CD4-positive, alpha-beta T cell treated with Interleukin-2 at 100 ng/mL for 4 hours (primary cell): ENCODE measurements around the gene HOMER1.

Source experiments
- DNase-seq: peaks from one replicate; pipeline ENCODE4 v3.0.0-alpha.2; 2020; ENCODE audit warnings: low spot score

The HOMER1 gene

DNA sequence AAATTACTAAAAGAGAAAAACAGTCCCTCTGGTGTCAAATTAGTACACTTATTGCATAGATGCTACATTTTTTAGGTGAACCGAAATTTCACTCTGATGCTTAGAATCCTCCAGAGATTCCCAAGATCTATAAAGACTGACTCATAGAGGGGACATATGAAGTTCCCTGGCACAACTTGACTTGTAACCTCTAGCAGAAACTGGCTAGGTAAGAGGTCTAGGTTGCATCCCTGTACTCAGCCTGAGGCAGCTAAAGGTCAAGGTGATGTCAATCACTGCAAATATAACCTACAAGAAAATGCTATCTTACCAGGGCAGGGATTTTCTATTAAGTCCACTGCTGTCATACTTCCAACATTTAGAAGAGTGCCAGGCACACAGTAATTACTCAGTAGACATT is 24.2 kb downstream of the HOMER1 start:
- no peak for DNase-seq

DNA sequence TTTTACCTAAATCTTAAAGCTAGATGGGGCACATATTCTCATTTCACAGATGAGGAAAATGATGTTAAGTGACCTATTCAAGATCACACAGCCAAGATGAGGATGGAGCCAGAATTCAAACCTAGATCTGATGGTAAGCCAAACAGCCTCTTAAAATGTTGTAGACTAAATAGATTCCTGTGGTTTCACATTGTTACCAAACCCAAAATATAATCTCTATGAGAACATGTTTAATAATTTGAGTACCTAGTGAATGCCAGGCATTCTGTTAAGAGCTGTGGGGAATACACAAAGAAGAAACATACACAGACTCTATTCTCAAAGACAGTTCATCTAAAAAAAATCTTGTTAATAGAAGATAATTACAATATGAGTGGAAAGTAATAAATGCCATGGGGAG is 25.2 kb downstream of the HOMER1 start:
- no peak for DNase-seq

DNA sequence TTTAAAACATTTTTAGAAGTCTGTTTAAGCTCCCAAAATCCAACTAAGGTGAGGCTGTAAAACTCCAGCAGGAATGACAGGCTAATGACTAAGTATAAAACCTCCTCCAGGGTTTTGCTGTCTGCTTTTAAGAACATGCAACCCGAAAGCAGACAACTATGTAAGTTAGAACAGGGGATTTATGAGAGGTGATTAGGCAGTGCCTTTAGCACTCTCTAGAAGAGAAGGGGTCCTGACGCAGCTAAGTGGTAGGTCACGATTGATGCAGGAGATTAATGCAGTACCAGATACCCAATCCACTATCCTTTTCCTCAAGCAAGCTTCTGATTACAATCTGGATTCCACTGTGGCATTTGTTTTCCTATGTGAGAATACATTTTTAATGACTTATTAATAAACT is 25.9 kb downstream of the HOMER1 start:
- DNase-seq: no peak

DNA sequence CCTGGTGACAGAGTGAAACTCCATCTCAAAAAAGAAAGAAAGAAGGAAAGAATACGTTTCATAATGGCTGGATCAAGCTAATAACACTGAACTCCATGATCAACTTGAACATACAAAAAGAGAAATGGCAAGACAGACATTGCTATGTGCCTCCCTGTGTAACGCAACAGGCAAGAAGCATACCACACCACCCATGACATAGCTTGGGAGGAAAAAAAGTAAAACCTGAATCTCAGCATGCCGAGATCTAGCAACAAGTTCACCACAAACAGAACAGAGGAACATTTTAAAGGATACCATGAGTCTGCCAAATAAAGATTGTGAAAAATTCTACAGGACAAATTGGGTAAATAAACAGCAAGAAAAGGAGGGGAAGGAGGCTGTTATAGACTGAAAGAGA is 26.7 kb downstream of the HOMER1 start:
- no peak for DNase-seq

DNA sequence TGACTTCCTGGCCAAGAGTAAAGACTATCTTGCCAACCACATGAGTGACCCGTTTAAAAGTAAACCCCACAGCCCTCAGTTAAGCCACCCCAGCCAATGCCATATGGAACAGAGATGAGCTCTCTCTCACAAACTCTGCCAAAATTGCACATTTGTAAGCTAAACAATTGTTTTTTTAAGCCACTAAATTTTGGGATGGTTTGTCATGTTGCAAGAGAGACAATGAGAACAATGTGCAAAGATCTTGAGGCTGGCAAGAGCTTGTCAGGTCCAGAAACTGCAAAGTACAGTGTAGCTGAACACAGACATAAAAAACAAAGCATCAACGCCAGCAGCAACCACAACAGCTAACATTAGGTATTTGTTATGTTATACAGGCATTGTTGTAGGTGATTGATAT is 27.8 kb downstream of the HOMER1 start:
- no peak for DNase-seq

DNA sequence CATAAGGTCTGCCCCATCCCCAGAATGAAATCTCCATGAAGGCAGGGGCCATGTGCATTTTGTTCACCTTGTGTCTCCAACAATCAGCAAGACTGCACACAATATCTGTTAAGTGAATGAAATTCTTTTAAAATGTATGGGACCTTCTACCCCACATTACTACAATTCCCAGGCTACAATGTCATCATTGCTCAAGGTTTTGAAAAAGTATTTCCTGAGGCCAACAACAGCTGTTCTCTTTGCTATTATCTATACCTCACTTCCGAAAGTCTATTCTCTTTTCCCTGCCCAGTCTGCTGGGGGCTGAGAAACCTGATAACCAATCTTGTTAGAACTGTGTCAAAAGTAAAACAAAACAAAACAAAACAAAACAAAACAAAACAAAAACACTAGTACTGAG is 29.2 kb downstream of the HOMER1 start:
- no peak for DNase-seq

DNA sequence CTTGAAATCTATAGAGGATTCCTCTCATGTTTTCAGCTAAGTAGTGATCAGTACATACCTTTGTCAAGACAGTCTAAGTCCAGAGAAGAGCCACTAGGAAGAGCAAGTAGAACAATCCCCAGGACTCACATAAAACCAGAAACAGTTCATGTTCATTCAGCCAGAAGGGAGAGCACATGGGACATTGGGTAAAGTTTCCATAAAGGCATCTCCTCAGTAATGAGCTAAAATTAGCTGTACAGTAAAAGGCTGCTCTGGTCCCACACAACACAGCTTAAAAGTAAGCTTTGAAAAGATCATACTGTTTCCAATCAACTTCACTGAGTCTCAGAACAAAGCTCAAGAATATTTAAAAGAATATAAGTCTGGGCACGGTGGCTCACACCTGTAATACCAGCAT is 32.4 kb downstream of the HOMER1 start:
- no peak for DNase-seq

DNA sequence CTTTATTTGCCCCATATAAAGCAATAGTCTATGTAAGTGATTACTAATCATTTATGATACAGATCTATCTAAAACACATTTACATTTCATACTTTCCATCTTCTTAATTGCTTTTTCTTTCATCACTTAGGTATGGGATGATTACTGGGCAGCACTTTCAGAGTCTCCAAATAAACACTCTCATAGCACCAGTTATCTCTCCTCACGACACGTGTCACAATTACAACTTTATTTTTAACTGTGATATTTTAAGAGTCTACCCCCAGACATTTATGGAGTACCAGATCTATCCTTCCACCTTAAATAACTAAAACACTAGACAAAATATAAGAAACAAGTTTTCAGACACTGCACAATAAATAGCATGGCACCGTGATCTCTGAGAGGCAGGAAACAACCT is 32.9 kb downstream of the HOMER1 start:
- DNase-seq: no peak

DNA sequence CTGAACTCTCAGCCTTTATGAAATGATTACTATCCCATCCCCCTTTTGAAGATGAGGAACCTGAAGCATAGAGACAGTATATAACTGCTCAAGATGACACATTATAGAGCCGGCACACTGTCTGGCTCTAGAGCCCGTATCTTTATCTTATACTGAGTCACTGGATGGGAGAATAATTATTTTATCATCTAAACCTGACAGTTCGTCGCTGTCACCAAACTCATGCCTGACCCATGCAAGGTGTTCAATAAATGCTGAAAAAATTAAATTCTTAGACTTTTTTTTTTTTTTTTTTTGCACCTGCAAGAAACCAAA is 38.8 kb downstream of the HOMER1 start:
- DNase-seq: no peak

DNA sequence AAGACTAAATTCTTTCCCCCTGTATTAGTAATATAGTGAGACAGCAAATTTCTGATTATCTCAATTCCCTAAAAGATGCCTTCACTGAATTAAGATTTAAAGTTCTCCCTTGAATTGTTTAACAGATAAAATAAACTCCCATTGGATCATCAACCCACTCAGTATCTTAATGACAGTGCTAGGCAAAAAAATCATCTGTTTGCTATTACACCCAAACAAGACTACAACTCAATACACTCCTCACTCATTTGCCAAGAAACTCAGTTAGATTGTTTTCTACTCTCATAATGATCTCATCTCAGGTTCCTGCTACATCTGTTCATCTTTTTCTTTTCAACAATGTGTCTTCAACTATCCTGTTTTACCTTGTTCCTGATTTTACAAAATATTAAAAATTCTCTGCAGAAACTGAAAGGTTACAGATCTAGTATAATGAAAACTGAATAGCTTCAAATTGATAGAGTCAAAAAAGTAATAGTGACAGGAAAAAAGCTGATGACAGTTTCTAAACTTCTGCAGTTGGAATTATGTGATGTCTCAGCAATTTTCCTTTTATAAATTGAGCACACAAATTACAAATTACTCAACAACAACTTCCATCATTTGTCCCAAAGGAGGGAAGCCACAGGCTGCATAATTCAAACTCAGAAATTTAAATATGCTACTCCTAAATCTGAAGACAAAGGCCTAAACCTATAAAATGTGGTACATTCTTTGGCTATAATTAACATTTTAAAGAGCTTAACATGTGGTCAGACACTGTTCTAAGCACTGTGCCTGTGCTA is 39.4 kb downstream of the HOMER1 start:
- DNase-seq: no peak

DNA sequence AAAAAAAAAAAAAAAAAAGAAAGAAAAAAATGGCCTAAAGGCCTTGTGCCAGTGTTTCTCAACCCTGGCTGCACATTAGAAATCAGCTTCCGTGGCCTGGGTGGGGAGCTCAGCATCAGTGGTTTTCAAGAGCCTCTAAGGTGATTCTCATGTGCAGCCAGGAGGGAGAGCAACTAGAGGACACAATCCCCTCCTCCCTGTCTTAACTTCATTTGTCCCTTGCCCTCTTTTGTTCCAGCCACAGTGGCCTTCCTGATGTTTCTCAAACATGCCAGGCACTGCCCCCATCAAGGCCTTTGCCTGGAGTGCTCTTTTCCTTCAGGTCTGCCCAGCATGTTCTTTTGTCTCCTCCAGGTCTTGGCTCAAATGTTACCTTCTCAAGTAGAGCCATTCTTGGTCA is 42.4 kb downstream of the HOMER1 start:
- no peak for DNase-seq

DNA sequence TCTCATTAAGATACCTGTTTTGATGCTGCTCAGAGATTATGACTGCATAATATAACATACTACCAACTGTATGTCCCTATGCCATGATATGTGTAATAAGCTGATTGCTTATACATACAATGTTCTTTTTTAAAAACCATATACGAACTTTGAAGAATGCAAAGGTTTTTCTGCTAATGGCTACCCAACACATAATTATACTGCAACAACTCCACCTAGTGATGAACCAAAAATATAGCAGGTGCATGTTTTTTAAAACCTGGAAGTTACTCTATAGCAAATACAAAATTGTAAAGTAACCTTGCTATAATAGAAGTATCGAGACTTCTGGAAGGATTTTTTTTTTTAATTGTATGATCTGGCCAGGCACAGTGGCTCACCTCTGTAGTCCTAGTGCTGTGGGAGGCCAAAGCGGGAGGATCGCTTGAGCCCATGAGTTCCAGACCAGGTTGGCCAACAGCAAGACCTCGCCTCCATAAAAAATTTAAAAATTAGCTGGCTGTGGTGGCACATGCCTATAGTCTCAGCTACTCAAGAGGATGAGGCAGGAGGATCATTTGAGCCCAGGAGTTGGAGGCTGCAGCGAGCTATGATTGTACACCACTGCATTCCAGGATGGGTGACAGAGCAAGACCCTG is 49.1 kb downstream of the HOMER1 start:
- peak; percentile 23 for DNase-seq

DNA sequence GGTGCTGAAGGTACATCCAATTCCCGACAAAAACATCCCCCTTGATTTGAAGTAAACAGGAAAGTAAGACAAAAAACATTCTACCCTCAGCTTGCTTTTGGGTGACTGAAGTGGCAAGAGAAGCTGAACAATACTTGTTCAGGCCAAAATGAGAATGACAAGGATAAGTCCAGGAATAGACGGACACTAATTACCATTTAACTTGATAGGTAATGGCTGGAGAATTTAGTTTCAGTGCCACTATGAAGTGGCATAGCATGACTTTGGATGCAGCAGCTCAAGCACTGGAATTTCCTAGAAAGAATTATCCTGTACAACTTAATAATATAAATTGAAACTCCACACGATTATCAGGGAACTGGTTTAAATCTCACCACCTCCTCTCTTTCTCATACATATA is 49.7 kb downstream of the HOMER1 start:
- no peak for DNase-seq

DNA sequence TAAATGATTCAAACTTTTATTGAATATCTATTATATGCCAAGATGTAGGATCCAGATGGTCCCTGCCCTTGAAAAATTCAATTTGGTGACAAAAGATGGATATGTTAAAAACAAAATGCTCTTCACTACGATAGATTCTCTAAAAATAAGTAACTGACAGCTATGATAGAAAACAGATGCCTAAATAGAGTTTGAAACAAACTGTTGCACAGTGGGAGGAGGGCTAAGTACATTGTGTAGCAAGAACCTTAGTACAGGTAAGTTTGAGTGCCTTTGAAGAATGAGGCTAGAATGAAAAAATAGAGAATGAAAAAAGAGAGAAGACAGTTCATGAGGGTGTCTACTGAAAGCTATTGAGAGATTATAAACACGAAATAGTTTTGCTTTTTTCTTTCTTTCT is 54.3 kb downstream of the HOMER1 start:
- DNase-seq: no peak

DNA sequence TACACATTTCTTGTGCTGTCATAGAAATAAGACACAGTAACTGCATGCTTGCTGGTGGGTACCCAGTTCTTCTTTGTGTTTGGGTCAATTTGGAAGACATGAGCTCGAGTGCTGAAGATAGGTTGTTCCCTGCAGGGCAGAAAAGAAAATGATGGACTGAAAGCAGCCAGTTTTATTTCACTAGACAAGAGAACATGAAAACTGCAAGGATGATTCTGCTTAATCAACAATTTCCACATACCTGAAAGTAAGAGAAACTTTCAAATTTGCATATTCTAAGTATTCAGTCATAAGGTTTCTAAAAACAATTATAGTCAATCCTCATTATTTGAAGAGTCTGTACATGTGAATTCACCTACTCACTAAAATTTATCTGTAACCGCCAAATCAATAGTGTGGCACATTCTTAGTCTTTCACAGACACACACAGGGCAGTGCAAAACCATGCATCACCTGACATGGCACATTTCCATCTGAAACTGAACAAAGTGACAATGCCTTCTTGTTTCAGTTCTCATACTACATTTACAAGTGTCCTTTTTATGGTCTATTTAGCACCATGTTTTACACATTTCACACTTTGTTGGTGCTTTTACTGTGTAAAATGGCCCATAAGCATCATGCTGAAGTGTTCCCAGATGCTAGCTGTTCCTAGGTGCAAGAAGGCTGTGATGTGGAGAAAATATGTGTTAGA is 56.9 kb downstream of the HOMER1 start:
- DNase-seq: no peak

DNA sequence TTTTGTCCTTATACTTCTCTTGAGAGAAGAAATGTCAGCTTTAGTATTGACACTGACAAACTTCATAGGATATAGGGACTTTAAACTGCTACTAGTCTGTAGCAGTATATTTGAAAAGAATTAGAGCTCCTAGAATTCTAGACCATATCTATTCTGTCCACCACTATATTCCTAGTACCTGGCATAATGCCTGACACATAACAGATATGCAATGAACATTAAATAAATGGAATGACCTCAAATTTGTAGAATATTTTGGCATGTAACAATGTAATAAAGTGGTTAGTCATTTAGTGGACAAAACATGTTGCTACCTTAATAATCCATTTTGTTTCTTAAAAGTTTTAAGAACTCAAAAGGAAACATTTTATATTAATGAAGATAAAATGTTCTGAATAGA is 57.5 kb downstream of the HOMER1 start:
- DNase-seq: no peak

DNA sequence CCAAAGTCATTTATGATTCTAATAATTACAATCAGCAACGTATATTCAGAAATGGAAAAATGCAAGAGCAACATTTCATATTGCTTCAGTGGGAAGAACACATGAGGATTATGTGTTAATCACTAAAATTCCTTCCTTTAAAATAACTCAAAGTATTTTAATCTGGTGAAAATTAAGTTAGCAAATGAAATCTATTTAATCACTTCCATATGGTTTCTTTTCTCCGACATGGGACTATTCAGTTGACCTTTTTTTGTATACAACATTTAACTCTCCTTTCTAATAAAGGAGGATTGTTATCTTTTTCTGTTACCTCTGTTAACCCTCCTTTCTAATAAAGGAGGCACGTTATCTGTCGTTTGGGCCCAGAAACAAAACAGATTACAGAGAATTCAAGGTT is 59.9 kb downstream of the HOMER1 start:
- no peak for DNase-seq

DNA sequence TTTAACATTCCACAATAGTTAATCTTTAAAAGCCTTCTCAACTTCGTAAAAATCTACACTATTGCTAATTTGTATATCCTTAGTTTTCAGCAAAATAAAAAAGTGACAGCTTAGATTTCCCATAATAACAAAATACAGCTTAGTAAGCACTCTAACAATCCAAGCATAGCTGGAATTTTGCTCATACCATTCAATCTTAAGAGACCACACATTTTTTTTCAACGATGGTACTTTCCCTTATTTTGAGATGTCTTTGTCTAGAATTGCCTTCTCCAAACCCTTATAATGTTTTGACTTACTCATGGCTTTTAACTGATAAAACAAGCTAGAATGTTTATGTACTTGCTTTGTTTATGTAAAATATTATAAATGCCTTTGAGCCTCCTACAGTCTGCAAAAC is 65.6 kb downstream of the HOMER1 start:
- no peak for DNase-seq

DNA sequence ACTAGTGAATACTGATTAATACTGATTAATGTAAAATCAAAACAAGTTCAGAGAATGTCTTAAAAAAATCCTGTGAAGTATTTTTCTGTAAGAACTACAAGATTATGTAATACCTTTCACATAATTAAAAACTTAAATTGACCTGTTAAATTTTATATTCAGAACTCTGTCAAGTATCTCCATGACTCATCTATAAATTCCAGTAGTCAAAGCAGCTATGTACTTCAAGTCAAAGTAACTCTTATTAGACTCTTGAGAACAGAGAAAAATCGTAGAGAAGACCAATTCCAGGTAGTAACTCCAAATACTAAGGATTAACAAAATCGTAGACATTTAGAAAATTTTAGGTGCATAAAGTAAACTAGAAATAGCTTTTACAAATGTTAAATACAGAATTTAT is 77.1 kb downstream of the HOMER1 start:
- DNase-seq: no peak

DNA sequence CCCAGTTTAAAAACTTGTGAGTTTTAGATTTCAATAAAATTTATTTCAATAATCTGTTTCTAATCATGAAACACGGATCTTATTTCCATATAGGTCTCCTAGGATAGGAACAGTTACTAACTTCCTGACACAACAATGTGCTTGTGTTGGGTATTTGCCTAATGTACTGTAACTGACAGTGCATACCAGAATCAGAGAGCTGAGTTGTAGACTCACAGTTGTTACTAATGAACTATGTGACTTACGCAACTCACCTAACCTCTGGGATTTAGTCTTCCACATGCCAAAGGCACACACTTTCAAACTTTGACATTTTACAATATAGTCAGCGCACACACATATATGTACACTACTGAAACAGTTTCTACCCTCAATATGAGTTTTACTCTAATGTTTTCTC is 77.7 kb downstream of the HOMER1 start:
- no peak for DNase-seq

DNA sequence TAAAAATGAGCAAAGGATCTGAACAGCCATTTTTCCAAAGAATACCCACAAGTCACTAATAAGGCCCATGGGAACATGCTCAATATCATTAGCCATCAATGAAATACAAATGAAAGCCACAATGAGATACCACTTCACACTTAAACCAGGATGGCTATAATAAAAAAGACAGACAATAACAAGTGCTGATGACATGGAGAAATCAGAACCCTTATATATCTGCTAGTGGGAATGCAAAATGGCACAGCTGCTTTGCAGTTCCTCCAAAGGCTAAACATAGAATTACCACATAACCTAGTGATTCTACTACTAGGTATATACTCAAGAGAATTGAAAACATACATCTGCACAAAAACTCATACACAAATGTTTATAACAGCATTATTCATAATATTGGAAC is 83.7 kb downstream of the HOMER1 start:
- no peak for DNase-seq

DNA sequence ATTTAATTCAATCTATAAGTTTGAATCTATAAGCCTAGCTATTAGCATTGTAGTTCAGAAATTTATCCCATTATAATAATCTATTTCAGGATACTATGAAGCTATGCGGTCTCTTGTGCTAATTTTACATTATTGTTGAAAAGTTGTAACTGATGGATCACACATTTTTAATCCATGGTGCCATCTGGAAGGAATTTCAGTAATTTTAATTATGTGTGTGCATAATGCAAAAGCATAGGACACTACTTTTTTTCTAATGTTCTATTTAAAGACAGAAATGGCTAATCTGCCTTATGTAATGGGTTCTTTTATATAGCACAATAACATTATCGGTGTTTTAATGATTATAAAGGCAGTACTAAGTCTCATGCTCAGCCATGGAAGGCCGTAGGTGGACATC is 90.6 kb downstream of the HOMER1 start:
- DNase-seq: no peak

DNA sequence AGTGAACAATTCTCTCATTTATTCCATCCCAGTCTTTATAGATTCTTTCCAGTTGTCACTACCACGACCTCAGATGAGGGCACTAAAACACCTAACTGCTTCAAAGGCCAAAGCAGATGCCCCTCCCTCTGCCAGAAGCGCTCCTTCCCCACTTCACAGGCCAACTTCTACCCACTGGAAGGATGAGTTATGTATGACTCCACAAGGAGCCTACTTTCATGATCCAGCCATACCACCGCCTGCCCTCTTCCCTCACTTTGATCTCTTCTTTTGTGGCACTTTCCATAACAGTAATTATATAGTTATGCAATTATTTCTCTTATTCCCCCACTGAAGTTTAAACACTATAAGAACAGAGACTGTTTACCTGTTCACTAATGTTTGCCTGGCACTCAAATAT is 93.7 kb downstream of the HOMER1 start:
- no peak for DNase-seq

DNA sequence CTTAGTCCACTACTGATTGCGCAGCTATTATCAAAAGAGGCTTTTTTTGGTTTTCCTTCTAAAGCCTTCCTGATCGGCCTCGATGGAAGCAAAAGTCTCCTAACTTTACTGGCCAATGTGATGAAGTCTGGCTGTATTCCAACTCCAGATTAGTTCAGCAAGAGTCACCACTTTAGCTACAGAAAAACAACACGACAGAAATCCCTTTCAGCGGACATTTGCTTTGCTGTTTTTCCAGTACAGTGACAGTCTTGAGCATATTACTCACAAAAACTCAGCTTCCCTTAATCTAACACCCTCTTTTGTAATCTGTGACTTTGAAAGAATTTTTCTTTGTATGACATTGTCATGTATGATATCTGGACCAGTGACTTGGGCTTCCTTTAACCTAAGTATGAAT is 95.7 kb downstream of the HOMER1 start:
- DNase-seq: no peak
